Large intestine (tissue), 3 donors: ENCODE measurements around the gene DLGAP4. TPM values are rescaled to one million over a fixed set of nuclear protein-coding genes. Genes with fewer than 3 reads are reported as not detected.
A peak's percentile ranks its signal among the peaks of the same experiment; 100 is the strongest.
"Not testable (repeated sequence)": the region's sequence is repeated elsewhere in the genome, so short reads cannot be mapped to it uniquely, and the experiment has no call there.

Source experiments
- DNase-seq, 2 donors: peaks; one replicate each; pipeline versions ENCODE4 v3.0.0 to v3.0.0-alpha.2; 2013
- H3K27ac ChIP-seq: one replicate; pipeline ENCODE4 v1.5.1; 2013; ENCODE audit warnings: low read length
- H3K27me3 ChIP-seq: 2 replicates; pipeline ENCODE4 v1.6.1; 2013; ENCODE audit warnings: low read length; ENCODE audit not compliant: control insufficient read depth, insufficient read depth
- H3K36me3 ChIP-seq: 2 replicates; pipeline ENCODE4 v1.6.1; 2013; ENCODE audit warnings: low read length; ENCODE audit not compliant: control insufficient read depth, insufficient read depth
- H3K4me1 ChIP-seq: one replicate; pipeline ENCODE4 v1.6.1; 2013; ENCODE audit warnings: low read length; ENCODE audit not compliant: control insufficient read depth, insufficient read depth
- H3K4me3 ChIP-seq: one replicate; pipeline ENCODE4 v1.5.1; 2013; ENCODE audit warnings: low read length
- H3K9me3 ChIP-seq: one replicate; pipeline ENCODE4 v1.6.1; 2013; ENCODE audit warnings: mild to moderate bottlenecking, low read depth, low read length, moderate library complexity; ENCODE audit not compliant: control insufficient read depth
- WGBS: methylation state at CpG from one replicate; pipeline ENCODE4 v1.1.5; 2013; ENCODE audit warnings: low lambda C conversion rate; ENCODE audit not compliant: insufficient coverage; 5-methylcytosine and 5-hydroxymethylcytosine counted together
- polyA plus RNA-seq: library from polyadenylated mRNA; unstranded; fragments of 120-200 nt; gene quantifications from one replicate; pipeline ENCODE4 v1.2.1, GENCODE V29; 2013

Gene DLGAP4
- polyA plus RNA-seq, 1 donor: 43.1 TPM

DNA sequence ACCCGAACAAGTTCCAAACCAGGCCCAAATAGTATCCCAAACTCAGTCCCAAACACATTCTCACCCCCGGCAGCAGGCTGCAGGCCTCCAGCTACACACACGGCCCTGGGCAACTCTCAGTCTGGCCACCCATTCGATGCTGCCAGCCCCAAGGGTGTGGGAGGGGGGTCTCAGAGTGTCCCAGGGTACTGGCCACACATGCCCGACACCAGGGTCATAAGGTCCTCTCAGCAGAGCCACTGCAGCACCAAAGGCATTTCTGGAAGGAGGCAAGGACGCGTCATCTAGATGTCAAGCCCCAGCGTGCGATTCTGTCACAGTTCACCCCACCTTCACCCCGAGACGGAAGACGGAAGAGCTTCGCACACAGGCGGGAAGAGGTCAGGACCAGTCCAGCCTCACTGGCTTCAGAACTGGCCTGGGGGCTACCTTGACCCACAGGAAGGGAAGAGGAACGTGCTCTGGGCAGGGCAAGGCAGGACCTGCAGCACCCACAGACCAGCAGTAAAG, 244.7 kb downstream of the DLGAP4 start:
- Histone ChIP-seq H3K4me1 (no peaks in the 10 kb centered on the region), H3K9me3 (no peaks in the 10 kb centered on the region), H3K36me3 (peaks cover 33% of the 10 kb centered on the region), H3K27me3 (no peaks in the 10 kb centered on the region), H3K4me3 (no peak overlapping the region), H3K27ac (no peak overlapping the region)
- DNase-seq: no peak
- no CpG with 5 or more reads among the region's 15 CpGs for whole genome bisulfite sequencing

DNA sequence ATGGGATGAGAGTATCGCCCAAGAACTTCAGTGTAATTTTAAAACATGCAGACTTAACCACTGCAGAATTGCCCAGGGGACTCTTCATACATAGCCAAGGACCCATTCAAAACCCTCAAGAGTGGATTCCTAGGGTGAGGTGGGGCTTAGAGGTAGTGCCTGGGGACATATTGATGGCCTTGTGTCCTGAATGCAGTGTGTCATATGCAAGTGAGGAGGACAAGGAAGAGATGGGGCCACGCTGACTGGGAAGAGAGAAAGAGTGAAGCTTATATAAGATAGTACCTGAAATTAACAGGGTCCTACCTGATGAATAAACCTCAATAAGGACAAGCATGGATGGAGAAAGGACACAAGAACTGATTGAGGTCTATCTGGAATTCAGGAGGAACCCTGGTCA, 249.1 kb downstream of the DLGAP4 start:
- WGBS: no CpG with 5 or more reads among the region's 2 CpGs
- H3K36me3 ChIP-seq: no peaks in the 10 kb centered on the region
- H3K4me3 ChIP-seq: no peak overlapping the region
- peaks cover 2% of the 10 kb centered on the region for H3K4me1 ChIP-seq
- H3K27me3 ChIP-seq: no peaks in the 10 kb centered on the region
- DNase-seq: no peak
- no peak overlapping the region for H3K27ac ChIP-seq
- no peaks in the 10 kb centered on the region for H3K9me3 ChIP-seq

DNA sequence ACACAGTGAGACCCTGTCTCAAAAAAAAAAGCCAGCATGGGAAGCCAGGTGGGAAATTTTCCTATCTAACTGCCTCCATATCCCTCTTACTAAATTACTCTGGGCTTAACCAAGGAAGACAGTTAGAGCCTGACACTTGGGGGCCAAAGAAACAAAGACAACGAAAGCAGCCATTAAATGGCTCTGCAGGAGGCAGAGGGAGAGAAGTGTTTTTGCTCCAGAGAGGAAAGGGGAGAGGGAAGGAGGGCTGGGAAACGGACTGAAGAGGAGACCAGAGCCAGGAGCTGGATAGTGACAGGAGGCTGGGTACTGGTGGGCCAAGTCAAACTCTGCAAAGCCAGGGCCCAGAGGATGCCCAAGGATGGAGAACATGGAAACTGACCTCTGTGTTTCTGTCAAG, 256.6 kb downstream of the DLGAP4 start:
- Histone ChIP-seq H3K4me3 (no peak overlapping the region), H3K27ac (peak overlapping the region; percentile 95), H3K4me1 (peaks cover 18% of the 10 kb centered on the region), H3K36me3 (no peaks in the 10 kb centered on the region), H3K27me3 (no peaks in the 10 kb centered on the region), H3K9me3 (peaks cover 23% of the 10 kb centered on the region)
- DNase-seq: no peak
- WGBS: 100% methylated on average over 1 of the region's 2 CpGs

DNA sequence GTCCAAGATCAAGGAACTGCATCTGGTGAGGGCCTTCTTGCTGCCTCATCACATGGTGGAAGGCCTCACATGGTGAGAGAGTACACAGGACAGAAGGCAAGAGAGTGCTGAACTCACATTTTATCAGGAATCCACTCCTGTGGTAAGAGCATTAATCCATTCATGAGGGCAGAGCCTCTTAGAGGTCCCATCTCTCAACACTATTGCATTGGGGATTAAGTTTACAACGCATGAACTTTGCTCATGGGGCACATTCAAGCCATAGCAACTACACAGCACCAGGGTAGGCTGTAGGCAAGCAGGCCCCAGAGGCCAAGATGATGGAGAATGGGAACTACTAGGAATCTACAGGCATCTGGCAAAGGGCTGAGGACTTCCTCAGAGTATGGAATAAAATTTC, 257.2 kb downstream of the DLGAP4 start:
- H3K27ac ChIP-seq: peak overlapping the region; percentile 95
- H3K4me3 ChIP-seq: no peak overlapping the region
- no peaks in the 10 kb centered on the region for H3K36me3 ChIP-seq
- WGBS: no CpG with 5 or more reads among the region's 1 CpG
- peak; percentile 90 to 95 for DNase-seq
- no peaks in the 10 kb centered on the region for H3K27me3 ChIP-seq
- peaks cover 18% of the 10 kb centered on the region for H3K4me1 ChIP-seq
- H3K9me3 ChIP-seq: peaks cover 23% of the 10 kb centered on the region

DNA sequence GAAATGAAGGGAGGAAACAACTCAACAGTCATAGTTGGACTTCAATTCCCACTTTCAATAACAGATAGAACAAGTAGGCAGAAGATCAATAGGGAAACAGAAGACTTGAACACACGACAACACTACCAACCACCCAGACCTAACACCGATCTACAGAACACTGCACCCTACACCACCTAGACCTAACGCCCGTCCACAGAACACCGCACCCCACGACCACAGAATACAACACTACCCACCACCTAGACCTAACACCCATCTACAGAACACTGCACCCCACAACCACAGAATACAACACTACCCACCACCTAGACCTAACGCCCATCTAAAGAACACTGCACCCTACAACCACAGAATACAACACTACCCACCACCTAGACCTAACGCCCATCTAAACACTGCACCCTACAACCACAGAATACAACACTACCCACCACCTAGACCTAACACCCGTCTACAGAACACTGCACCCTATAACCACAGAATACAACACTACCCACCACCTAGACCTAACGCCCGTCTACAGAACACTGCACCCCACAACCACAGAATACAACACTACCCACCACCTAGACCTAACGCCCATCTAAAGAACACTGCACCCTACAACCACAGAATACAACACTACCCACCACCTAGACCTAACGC, 258.1 kb downstream of the DLGAP4 start:
- WGBS: no CpG with 5 or more reads among the region's 13 CpGs
- peaks cover 18% of the 10 kb centered on the region for H3K4me1 ChIP-seq
- H3K27me3 ChIP-seq, H3K36me3 ChIP-seq, DNase-seq, H3K4me3 ChIP-seq: not testable (repeated sequence)
- H3K27ac ChIP-seq: peak overlapping the region; percentile 95
- H3K9me3 ChIP-seq: peaks cover 23% of the 10 kb centered on the region

DNA sequence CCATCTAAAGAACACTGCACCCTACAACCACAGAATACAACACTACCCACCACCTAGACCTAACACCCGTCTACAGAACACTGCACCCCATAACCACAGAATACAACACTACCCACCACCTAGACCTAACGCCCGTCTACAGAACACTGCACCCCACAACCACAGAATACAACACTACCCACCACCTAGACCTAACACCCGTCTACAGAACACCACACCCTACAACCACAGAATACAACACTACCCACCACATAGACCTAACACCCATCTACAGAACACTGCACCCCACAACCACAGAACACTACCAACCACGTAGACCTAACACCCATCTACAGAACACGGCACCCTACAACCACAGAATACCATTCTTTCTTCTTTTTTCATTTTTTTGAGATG, 258.6 kb downstream of the DLGAP4 start:
- not testable (repeated sequence) for DNase-seq, H3K27ac ChIP-seq, H3K27me3 ChIP-seq, H3K36me3 ChIP-seq, H3K4me3 ChIP-seq
- WGBS: 92% methylated on average over 3 of the region's 6 CpGs
- Histone ChIP-seq H3K9me3 (peaks cover 23% of the 10 kb centered on the region), H3K4me1 (peaks cover 18% of the 10 kb centered on the region)

DNA sequence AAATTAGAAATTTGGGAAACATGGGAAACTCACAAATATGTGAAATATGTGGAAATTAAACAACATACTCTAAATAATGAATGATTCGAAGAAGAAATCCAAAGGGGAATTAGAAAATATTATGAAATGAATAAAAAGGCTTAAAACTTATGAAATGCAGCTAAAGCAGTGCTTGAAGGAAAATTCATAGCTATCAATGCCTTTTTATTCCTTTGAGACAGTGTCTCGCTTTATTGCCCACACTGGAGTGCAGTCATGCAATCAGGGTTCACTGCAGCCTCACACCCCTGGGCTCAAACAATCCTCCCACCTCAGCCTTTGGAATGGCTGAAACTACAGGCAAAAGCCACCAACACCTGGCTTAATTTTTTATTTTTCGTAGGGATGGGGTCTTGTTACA, 259.4 kb downstream of the DLGAP4 start:
- no peak for DNase-seq
- WGBS: 100% methylated on average over 1 of the region's 3 CpGs
- peaks cover 23% of the 10 kb centered on the region for H3K9me3 ChIP-seq
- H3K4me3 ChIP-seq: no peak overlapping the region
- H3K27me3 ChIP-seq: no peaks in the 10 kb centered on the region
- H3K4me1 ChIP-seq: peaks cover 18% of the 10 kb centered on the region
- no peak overlapping the region for H3K27ac ChIP-seq
- no peaks in the 10 kb centered on the region for H3K36me3 ChIP-seq

DNA sequence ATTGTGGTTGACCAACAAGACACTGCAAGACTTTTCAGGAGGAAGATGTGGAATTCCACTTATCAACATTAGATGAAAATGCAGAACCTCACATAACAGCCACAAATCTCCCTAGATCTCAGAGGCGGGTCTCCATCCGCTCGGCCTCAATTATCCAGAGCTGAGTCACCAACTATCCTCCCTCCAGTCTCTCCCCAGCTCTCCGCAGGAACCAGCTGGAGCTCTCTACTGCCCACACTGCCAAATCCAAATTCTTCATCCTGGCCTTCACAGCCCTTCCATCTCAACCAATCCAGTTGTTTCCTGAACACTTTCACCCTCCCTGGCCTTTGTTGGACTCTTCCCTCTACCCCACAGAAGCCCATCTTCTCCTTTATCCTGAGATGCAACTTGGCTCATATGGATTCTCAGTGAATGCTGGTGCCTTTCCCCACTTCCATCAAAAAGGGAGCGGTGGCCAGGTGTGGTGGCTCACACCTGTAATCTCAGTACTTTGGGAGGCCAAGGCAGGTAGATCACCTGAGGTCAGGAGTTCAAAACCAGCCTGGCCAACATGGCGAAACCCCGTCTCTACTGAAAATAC, 263.8 kb downstream of the DLGAP4 start:
- no peak overlapping the region for H3K27ac ChIP-seq
- no peak for DNase-seq
- no peaks in the 10 kb centered on the region for H3K36me3 ChIP-seq
- H3K27me3 ChIP-seq: no peaks in the 10 kb centered on the region
- H3K4me3 ChIP-seq: no peak overlapping the region
- H3K9me3 ChIP-seq: peaks cover 8% of the 10 kb centered on the region
- 80% methylated on average over 1 of the region's 7 CpGs for WGBS
- H3K4me1 ChIP-seq: peaks cover 18% of the 10 kb centered on the region

DNA sequence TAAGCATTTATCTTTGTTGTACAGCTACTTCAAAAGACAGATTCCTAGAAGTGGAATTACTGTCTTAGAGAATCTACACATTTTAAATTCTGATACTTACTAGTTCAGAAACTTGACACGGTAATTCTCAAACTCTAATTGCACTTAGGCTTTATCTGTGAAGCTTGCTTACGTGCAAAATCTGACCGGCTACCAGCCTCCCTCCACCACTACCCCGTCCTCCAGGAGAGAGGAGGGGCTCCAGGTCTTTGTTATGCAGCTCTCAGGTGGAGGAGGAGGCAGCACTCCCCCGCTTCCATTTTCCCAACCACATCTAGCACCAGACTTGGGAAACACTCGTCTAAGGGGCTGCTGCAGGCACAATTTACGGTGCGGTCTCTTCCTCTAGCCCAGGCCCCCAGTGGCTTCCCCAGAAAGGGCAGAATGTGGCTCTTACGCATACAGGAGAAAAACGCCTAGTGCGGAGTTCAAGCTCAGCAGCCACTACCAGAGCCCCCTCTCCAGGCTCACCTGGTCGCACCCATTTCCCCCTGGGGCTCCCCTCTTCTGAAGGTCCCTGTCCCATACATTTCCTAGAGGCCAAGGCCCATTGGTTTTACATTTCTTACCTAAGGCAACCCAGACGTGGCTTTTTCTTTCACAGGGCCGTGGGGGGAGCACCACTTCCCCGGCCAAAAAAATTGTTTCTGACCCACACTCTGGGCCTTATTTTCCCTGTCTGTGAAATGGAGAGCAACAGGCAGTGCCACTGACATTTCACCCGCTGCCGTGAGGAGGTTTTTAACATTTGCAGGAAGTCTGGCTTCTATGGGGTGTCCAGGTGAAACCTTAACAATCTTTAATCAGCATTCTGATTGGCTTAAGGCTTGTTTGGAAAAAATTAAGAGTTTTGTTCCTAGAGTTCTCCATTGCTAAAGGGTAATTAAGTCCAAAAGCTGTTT, 265.7 kb downstream of the DLGAP4 start:
- Histone ChIP-seq H3K27ac (peak overlapping the region; percentile 97), H3K4me3 (no peak overlapping the region), H3K4me1 (peaks cover 34% of the 10 kb centered on the region), H3K36me3 (peaks cover 6% of the 10 kb centered on the region), H3K9me3 (no peaks in the 10 kb centered on the region), H3K27me3 (no peaks in the 10 kb centered on the region)
- no CpG with 5 or more reads among the region's 17 CpGs for WGBS
- peak; percentile 37 to 70 for DNase-seq

DNA sequence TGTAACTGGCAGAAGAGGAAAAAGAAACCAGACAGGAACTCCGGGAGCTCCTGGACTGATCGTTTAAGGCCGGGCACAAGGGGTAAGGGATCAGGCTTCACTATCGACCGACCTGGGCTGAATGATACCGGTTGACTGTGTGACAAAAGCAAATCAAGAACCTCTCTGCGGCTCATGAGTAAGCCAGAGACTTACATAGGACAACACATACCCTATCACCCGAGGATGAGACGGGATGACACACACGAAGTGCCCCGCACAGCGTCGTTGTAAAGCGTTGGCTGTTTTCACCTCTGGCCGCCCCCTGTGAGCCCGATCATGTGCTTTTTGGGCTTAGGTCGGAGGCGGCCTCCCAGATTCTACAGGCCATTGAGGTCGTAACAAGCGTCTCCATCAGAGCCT, 266.6 kb downstream of the DLGAP4 start:
- peak overlapping the region; percentile 97 for H3K27ac ChIP-seq
- peaks cover 35% of the 10 kb centered on the region for H3K4me1 ChIP-seq
- H3K4me3 ChIP-seq: peak overlapping the region; percentile 60
- no peaks in the 10 kb centered on the region for H3K27me3 ChIP-seq
- peak; percentile 62 to 79 for DNase-seq
- no CpG with 5 or more reads among the region's 20 CpGs for WGBS
- H3K36me3 ChIP-seq: peaks cover 6% of the 10 kb centered on the region
- H3K9me3 ChIP-seq: no peaks in the 10 kb centered on the region
